SK-N-SH treated with all-trans-retinoic acid at 6 μM for 48 hours (cell line): ENCODE results near the gene REXO1.

Experiments used
- ARNTL ChIP-seq: fragments of 450-650 bp; formaldehyde crosslinking; IDR thresholded peaks from 2 replicates; pipeline ENCODE4 v1.5.0; 2020; ENCODE audit warnings: low read depth, mild to moderate bottlenecking, moderate library complexity, borderline replicate concordance
- CREB5 ChIP-seq: fragments of 250-450 bp; sonication (Bioruptor Pico); IDR thresholded peaks from 2 replicates; pipeline ENCODE4 v1.5.1; 2020; ENCODE audit warnings: low read depth, mild to moderate bottlenecking, moderate library complexity
- CSDC2 ChIP-seq: fragments of 250-450 bp; sonication (Bioruptor Pico); IDR thresholded peaks from 2 replicates; pipeline ENCODE4 v1.5.0; 2020; ENCODE audit warnings: mild to moderate bottlenecking, moderate library complexity
- ESRRG ChIP-seq: fragments of 250-450 bp; sonication (Bioruptor Pico); IDR thresholded peaks from 2 replicates; pipeline ENCODE4 v1.6.1; 2021; ENCODE audit warnings: mild to moderate bottlenecking
- PATZ1 ChIP-seq: fragments of 250-450 bp; sonication (Bioruptor Pico); IDR thresholded peaks from 2 replicates; pipeline ENCODE4 v1.8.0; 2020; ENCODE audit warnings: mild to moderate bottlenecking, moderate library complexity, borderline replicate concordance
- PPARA ChIP-seq: fragments of 250-450 bp; sonication (Bioruptor Pico); IDR thresholded peaks from 2 replicates; pipeline ENCODE4 v1.5.0; 2020; ENCODE audit warnings: mild to moderate bottlenecking, borderline replicate concordance
- RARB ChIP-seq: fragments of 250-450 bp; sonication (Bioruptor Pico); IDR thresholded peaks from 2 replicates; pipeline ENCODE4 v1.8.0; 2021; ENCODE audit warnings: mild to moderate bottlenecking, moderate library complexity
- TCF4 ChIP-seq: fragments of 250-450 bp; sonication (Bioruptor Pico); IDR thresholded peaks from 2 replicates; pipeline ENCODE4 v1.8.0; 2021; ENCODE audit warnings: mild to moderate bottlenecking, moderate library complexity, borderline replicate concordance
- ZC3H10 ChIP-seq: fragments of 250-450 bp; sonication (Bioruptor Pico); IDR thresholded peaks from 2 replicates; pipeline ENCODE4 v1.5.1; 2021; ENCODE audit warnings: mild to moderate bottlenecking, moderate library complexity
- ZFP3 ChIP-seq: fragments of 250-450 bp; sonication (Bioruptor Pico); IDR thresholded peaks from 2 replicates; pipeline ENCODE4 v1.5.0; 2020; ENCODE audit warnings: mild to moderate bottlenecking, moderate library complexity
- ZNF565 ChIP-seq: fragments of 450-650 bp; formaldehyde crosslinking; conservative IDR thresholded peaks from 2 replicates; pipeline ENCODE4 v1.5.0; 2020; ENCODE audit warnings: low read depth, mild to moderate bottlenecking, moderate library complexity
- TF ChIP-seq, protein P1 (sequence below): fragments of 250-450 bp; sonication (Bioruptor Pico); IDR thresholded peaks from 2 replicates; pipeline ENCODE4 v1.5.1; 2021; ENCODE audit warnings: mild to moderate bottlenecking, moderate library complexity

GRCh38 chr19:1888385-1888784, 40.1 kb upstream of the REXO1 start:
- TF ChIP-seq ESRRG (CRISPR knock-in tag), result no peak
- TF ChIP-seq CREB5 (CRISPR knock-in tag), result no peak
- TF ChIP-seq RARB, result no peak
- TF ChIP-seq ZFP3 (CRISPR knock-in tag), result no peak
- TF ChIP-seq ZNF565 (CRISPR knock-in tag), result no peak
- TF ChIP-seq, protein P1, sequence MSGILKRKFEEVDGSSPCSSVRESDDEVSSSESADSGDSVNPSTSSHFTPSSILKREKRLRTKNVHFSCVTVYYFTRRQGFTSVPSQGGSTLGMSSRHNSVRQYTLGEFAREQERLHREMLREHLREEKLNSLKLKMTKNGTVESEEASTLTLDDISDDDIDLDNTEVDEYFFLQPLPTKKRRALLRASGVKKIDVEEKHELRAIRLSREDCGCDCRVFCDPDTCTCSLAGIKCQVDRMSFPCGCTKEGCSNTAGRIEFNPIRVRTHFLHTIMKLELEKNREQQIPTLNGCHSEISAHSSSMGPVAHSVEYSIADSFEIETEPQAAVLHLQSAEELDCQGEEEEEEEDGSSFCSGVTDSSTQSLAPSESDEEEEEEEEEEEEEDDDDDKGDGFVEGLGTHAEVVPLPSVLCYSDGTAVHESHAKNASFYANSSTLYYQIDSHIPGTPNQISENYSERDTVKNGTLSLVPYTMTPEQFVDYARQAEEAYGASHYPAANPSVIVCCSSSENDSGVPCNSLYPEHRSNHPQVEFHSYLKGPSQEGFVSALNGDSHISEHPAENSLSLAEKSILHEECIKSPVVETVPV (CRISPR knock-in tag), result no peak
- no peak for TF ChIP-seq ZC3H10
- TF ChIP-seq CSDC2, result no peak
- TF ChIP-seq PPARA (CRISPR knock-in tag), result no peak
- no peak for TF ChIP-seq PATZ1
- no peak for TF ChIP-seq ARNTL (CRISPR knock-in tag)
- no peak for TF ChIP-seq TCF4 (CRISPR knock-in tag)
